ENCODE data around the gene OR4C3.
"Not testable (repeated sequence)": the region's sequence is repeated elsewhere in the genome, so short reads cannot be mapped to it uniquely, and the experiment has no call there.

Gene OR4C3

DNA sequence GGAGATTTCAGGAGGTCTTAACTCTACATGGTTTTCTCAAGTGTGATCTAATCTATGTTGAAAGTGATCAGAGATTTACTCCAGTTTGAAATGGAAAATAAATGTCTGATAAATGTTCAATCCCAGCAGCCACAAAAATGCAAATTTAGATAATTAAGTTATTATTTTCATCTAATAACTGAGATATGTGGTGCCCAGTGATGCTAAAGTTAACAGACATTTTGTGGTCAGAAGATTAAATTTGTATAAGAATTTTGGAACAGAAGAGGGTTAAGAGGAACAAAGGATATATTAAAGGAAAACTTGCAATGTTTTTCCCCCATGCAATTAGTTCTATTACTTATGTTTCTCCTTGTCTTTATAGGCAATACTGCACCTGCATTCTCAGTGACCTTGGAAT lies at the start of gene OR4C3:
TSS of gene OR4C3 (plus strand) at position 301 of the 400 bp plus-strand sequence. CDS start 102 bp downstream, outside the sequence.
- H3K4me3 ChIP-seq (ENCODE audit: low read depth, low read length); POLR2A ChIA-PET; DNase-seq (ENCODE audit: low read depth, low spot score): not testable (repeated sequence)
- CTCF ChIA-PET, result interaction anchor here (1.0 kb wide), 1 partner anchor 18 kb away, joined by 3 read pairs; no protein-coding TSS in a partner anchor

DNA sequence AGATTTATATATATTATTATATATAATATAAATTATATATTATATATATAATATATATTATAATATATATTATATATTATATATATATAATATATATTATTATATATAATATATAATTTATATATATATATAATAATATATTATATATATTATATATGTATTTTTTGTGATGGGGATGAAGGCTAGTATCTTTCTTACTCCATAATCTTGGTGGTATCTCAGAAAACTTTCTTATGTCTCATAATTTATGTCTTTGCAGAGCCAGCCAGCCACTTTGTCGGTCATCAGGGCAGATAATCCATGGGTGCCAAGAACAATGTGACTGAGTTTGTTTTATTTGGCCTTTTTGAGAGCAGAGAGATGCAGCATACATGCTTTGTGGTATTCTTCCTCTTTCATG lies 18.8 kb upstream of the OR4C3 start, which contains the start of gene OR4S1:
TSS of gene OR4S1 (plus strand) at position 301 of the 400 bp plus-strand sequence. CDS start at position 301, 0 bp downstream.
- TF ChIP-seq, protein P1, sequence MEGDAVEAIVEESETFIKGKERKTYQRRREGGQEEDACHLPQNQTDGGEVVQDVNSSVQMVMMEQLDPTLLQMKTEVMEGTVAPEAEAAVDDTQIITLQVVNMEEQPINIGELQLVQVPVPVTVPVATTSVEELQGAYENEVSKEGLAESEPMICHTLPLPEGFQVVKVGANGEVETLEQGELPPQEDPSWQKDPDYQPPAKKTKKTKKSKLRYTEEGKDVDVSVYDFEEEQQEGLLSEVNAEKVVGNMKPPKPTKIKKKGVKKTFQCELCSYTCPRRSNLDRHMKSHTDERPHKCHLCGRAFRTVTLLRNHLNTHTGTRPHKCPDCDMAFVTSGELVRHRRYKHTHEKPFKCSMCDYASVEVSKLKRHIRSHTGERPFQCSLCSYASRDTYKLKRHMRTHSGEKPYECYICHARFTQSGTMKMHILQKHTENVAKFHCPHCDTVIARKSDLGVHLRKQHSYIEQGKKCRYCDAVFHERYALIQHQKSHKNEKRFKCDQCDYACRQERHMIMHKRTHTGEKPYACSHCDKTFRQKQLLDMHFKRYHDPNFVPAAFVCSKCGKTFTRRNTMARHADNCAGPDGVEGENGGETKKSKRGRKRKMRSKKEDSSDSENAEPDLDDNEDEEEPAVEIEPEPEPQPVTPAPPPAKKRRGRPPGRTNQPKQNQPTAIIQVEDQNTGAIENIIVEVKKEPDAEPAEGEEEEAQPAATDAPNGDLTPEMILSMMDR (IDR thresholded peaks at IDR 0.05; ENCODE audit: insufficient read depth, low read length, missing control alignments), result no peak
- no peak for DNase-seq (ENCODE audit: low read depth, low spot score)
- no peak within 1 kb of the TSS for H3K4me3 ChIP-seq (ENCODE audit: low read depth, low read length)
- ChIA-PET POLR2A (no interaction called here), CTCF (no interaction called here)

DNA sequence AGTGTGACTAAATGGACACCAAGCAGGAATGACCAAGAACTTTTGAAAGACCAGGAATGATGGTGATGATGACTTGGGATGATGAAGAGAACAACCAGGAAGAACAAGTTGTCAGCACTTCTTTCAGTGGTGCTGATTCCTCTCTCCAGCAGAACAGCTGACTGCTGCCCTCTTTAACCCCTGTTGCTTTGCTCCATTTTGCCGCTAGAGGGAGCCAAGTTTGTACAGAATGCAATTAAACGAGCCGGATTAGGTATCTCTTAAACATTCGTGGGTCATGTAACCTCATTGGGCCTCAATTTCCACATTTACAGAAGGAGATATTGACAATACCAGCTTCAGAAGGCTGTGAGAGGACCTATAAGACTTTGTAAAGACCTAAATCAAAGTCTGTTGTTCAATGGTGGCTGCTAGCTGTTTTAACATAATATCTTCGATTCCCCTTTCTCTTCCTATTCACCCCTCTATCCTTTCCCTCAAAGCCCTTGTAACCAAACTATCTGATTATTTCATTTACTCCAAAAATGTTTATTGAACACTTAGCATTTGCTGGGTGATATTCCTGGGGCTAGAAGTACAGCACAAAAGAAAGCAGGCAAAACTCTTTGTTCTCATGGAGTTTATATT lies 16.8 kb upstream of the OR4C3 start:
- H3K4me3 ChIP-seq (ENCODE audit: low read depth, low read length), result no peak overlapping the region
- DNase-seq (ENCODE audit: low read depth, low spot score), result no peak
- POLR2A ChIA-PET, result no interaction called here
- CTCF ChIA-PET, result interaction anchor here (0.7 to 1.2 kb wide), 5 partner anchors 9 to 135 kb away, joined by 3 to 6 read pairs (median 3); no protein-coding TSS in a partner anchor
- TF ChIP-seq, protein P1 (IDR thresholded peaks at IDR 0.05; ENCODE audit: insufficient read depth, low read length, missing control alignments), result peak; percentile 72

DNA sequence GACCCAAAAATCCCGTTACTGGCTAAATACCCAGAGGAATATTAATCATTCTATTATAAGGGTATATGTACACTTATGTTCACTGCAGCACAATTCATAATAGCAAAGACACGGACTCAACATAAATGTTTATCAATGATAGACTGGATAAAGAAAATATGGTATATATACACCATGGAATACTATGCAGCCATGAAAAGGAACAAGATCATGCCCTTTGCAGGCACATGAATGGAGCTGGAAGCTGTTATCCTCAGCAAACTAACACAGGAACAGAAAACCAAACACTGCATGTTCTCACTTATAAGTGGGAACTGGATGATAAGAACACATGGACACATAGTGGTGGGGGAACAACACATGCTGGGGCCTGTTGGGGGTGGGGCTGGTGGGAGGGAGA lies 11.1 kb upstream of the OR4C3 start:
- DNase-seq (ENCODE audit: low read depth, low spot score); CTCF ChIA-PET; H3K4me3 ChIP-seq (ENCODE audit: low read depth, low read length); POLR2A ChIA-PET: not testable (repeated sequence)

DNA sequence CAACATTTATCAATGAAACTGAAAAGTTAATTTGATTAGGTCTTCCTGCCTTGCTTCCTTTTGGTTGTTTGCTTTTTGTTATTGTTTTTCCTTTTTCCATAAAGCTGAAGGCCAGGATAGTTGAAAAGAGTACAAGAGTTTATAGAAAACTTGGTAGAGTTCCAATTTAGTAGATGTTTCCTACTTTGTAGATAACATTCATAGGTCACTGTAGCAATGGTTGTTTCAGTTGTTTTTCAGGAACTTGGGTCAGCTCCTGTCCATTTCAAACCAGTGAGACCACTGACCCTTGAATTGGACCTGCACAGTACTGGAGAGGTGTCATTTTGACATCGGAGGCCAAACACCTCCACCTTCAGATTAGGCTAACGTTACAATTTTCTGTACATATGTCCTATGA lies 4.9 kb upstream of the OR4C3 start:
- POLR2A ChIA-PET; DNase-seq (ENCODE audit: low read depth, low spot score); H3K4me3 ChIP-seq (ENCODE audit: low read depth, low read length); CTCF ChIA-PET: not testable (repeated sequence)

DNA sequence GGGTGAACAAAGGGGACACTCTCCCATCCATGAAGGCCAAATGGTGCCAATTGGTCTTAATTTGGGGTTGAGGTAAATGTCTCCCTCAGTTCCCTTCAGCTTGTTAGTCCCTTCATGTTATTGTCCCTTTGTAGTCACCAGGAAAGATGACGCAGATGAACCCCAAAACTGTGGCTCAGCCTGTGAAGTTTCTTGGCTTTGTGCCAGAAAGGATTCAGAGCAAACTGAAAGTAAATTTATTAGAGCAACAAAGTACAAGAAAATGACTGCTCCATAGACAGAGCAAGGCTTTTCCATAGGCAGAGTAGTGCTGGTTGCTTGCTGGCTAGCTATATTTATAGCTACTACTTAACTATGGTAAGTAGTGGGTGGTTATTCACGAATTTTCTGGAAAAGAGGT lies 16.7 kb downstream of the OR4C3 start:
- CTCF ChIA-PET, result no interaction called here
- TF ChIP-seq, protein P1 (IDR thresholded peaks at IDR 0.05; ENCODE audit: insufficient read depth, low read length, missing control alignments), result no peak
- H3K4me3 ChIP-seq (ENCODE audit: low read depth, low read length), result no peak overlapping the region
- DNase-seq (ENCODE audit: low read depth, low spot score), result no peak
- POLR2A ChIA-PET, result no interaction called here

DNA sequence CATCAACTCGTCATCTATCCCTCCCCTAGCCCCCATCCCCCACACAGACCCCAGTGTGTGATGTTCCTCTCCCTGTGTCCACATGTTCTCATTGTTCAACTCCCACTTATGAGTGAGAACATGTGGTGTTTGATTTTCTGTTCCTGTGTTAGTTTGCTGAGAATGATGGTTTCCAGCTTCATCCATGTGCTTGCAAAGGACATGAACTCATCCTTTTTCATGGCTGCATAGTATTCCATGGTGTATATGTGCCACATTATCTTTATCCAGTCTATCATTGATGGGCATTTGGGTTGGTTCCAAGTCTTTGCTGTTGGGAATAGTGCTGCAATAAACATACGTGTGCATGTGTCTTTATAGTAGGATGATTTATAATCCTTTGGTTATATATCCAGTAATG lies 17.8 kb downstream of the OR4C3 start:
- CTCF ChIA-PET, result interaction anchor here (1.0 kb wide), 1 partner anchor 35 kb away, joined by 4 read pairs; no protein-coding TSS in a partner anchor
- POLR2A ChIA-PET, result not testable (repeated sequence)

DNA sequence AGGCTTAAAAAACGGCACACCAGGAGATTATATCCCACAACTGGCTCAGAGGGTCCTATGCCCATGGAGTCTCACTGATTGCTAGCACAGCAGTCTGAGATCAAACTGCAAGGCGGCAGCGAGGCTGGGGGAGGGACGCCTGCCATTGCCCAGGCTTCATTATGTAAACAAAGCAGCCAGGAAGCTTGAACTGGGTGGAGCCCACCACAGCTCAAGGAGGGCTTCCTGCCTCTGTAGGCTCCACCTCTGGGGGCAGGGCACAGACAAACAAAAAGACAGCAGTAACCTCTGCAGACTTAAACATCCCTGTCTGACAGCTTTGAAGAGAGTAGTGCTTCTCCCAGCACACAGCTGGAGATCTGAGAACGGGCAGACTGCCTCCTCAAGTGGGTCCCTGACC lies 21.6 kb downstream of the OR4C3 start:
- DNase-seq (ENCODE audit: low read depth, low spot score); CTCF ChIA-PET; H3K4me3 ChIP-seq (ENCODE audit: low read depth, low read length); POLR2A ChIA-PET: not testable (repeated sequence)

More for the DNA sequence above, 17.8 kb downstream of the OR4C3 start:
- not testable (repeated sequence) for DNase-seq (ENCODE audit: low read depth, low spot score); H3K4me3 ChIP-seq (ENCODE audit: low read depth, low read length)

DNA sequence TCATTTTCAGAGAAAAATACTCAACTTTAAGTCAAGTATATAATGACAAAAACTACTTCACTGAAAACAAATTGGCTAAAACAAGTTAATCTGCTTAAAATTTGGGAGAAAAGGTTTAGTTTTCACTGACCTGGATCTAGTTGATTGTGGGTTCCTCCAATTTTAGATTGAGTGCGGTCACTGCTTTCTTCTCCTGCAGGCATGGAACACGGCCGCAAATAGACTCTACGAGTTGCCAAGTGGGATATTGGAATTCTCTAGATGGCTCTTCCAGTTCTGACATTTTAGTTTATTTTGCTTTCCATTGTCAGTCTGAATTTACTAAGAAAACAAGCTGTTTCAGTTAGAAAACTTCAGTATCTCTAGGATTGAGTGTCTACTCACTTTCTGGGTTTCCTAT lies 29.3 kb downstream of the OR4C3 start:
- no peak for DNase-seq (ENCODE audit: low read depth, low spot score)
- TF ChIP-seq, protein P1 (IDR thresholded peaks at IDR 0.05; ENCODE audit: insufficient read depth, low read length, missing control alignments), result no peak
- POLR2A ChIA-PET, result no interaction called here
- no peak overlapping the region for H3K4me3 ChIP-seq (ENCODE audit: low read depth, low read length)
- CTCF ChIA-PET, result no interaction called here
